Type B pancreatic cell (in vitro differentiated cells): ENCODE data around the gene HVCN1. TPM values are rescaled to one million over a fixed set of nuclear protein-coding genes. Genes with fewer than 3 reads are reported as not detected.

Experiments
- DNase-seq: peaks from one replicate; pipeline ENCODE4 v3.0.0; 2021; ENCODE audit warnings: mixed read lengths; ENCODE audit not compliant: unreplicated experiment; ENCODE audit errors: extremely low spot score
- H3K27ac Mint-ChIP-seq: 2 replicates; pipeline ENCODE4 v1.8.0; 2021; ENCODE audit warnings: mild to moderate bottlenecking, mixed read lengths
- H3K27me3 Mint-ChIP-seq: 2 replicates; pipeline ENCODE4 v1.8.0; 2021; ENCODE audit warnings: mixed read lengths
- H3K36me3 Mint-ChIP-seq: 2 replicates; pipeline ENCODE4 v1.8.0; 2021; ENCODE audit warnings: mixed read lengths
- H3K4me1 Mint-ChIP-seq: one replicate; pipeline ENCODE4 v1.8.0; 2021; ENCODE audit warnings: mixed read lengths; ENCODE audit not compliant: unreplicated experiment
- H3K4me3 Mint-ChIP-seq: 2 replicates; pipeline ENCODE4 v1.8.0; 2021; ENCODE audit warnings: mild to moderate bottlenecking, mixed read lengths
- H3K9me3 Mint-ChIP-seq: 2 replicates; pipeline ENCODE4 v1.8.0; 2021; ENCODE audit warnings: mixed read lengths
- CTCF ChIP-seq: fragments of 200-600 bp; sonication (generic); conservative IDR thresholded peaks from 2 replicates; pipeline ENCODE4 v1.5.0; 2021; ENCODE audit warnings: antibody characterized with exemption, mild to moderate bottlenecking
- total RNA-seq: library from RNA; stranded (reverse); gene quantifications from 2 replicates; pipeline ENCODE4 v1.2.1, GENCODE V29; 2021; ENCODE audit warnings: low replicate concordance

HVCN1 gene
- total RNA-seq, 1 donor from 2014 or later, result 3.1 TPM

DNA sequence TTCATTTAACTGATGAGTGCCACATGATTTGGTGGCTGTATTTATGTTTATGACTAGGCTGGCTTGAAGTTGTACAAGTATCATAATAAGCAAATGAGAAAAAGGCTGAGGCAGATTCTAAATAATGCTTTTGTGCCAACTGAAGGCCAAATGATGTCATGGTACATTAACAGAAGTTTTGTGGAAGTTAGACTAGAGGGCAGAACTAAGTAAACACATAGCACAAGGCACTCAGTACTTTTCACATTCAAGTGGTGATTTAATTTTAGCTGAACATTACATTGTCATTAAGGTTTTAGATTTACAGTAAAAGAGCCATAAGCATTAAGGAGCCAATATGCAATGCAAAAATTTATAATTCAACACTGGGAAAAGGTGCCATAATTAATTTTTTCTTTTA, 32.7 kb upstream of the HVCN1 start:
- no peak for DNase-seq
- peaks cover 46% of the 10 kb centered on the region for H3K36me3 Mint-ChIP-seq
- no peaks in the 10 kb centered on the region for H3K9me3 Mint-ChIP-seq
- H3K27me3 Mint-ChIP-seq, result no peaks in the 10 kb centered on the region
- no peak for TF ChIP-seq CTCF
- H3K27ac Mint-ChIP-seq, result no peak overlapping the region
- H3K4me3 Mint-ChIP-seq, result no peak overlapping the region
- peaks cover 5% of the 10 kb centered on the region for H3K4me1 Mint-ChIP-seq

- Mint-ChIP-seq H3K27ac (no peak overlapping the region), H3K4me1 (peaks cover 5% of the 10 kb centered on the region)
Measured at GRCh38 chr12:110720516-110720915, 31.6 kb upstream of the HVCN1 start.

DNA sequence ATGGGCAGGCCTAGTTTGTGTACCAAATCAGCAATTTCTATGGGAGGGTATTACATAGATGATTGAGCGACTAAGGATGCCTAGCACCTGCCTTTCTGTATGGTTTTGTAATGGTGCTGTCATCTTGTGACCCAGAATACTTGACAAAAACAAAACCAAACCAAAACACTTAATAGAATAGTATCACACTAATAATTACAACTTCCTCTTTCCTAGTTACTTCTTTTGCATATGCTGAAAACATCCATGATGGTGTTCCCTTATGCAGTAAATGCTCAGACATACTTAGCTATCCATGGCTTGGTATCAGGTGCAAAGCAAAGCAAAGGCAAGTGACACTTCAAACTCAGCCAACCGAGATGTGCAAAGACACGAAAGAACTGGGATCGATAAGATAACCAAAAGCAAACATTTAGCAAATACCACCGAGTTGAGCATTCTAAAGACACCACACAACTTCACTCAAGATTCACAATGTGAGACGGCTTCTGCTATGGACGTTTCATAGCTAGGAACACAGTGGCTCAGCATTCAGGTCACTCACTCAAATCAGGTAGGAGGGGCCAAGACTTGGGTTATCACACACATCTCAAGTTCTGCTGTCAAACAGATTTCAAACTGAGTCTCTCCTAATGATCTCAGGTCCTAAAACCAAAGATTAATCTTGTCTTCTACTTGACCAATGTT, 29.4 kb upstream of the HVCN1 start:
- H3K27ac Mint-ChIP-seq, result no peak overlapping the region
- DNase-seq, result no peak
- H3K36me3 Mint-ChIP-seq, result peaks cover 32% of the 10 kb centered on the region

More at GRCh38 chr12:110720516-110720915, 31.6 kb upstream of the HVCN1 start:
- DNase-seq, result no peak
- Mint-ChIP-seq H3K4me3 (no peak overlapping the region), H3K27me3 (no peaks in the 10 kb centered on the region), H3K9me3 (no peaks in the 10 kb centered on the region), H3K36me3 (peaks cover 40% of the 10 kb centered on the region)
- TF ChIP-seq CTCF, result no peak

GRCh38 chr12:110717037-110717436, 28.1 kb upstream of the HVCN1 start:
- no peaks in the 10 kb centered on the region for H3K9me3 Mint-ChIP-seq
- H3K27me3 Mint-ChIP-seq, result no peaks in the 10 kb centered on the region

More for the DNA sequence above, 29.4 kb upstream of the HVCN1 start:
- H3K9me3 Mint-ChIP-seq, result no peaks in the 10 kb centered on the region
- H3K27me3 Mint-ChIP-seq, result no peaks in the 10 kb centered on the region
- no peaks in the 10 kb centered on the region for H3K4me1 Mint-ChIP-seq
- no peak for TF ChIP-seq CTCF
- H3K4me3 Mint-ChIP-seq, result no peak overlapping the region

GRCh38 chr12:110708917-110709316, 20.0 kb upstream of the HVCN1 start:
- H3K27me3 Mint-ChIP-seq, result no peaks in the 10 kb centered on the region
- H3K9me3 Mint-ChIP-seq, result no peaks in the 10 kb centered on the region
- peaks cover 9% of the 10 kb centered on the region for H3K36me3 Mint-ChIP-seq
- no peak overlapping the region for H3K4me3 Mint-ChIP-seq
- no peak for DNase-seq
- no peaks in the 10 kb centered on the region for H3K4me1 Mint-ChIP-seq
- no peak overlapping the region for H3K27ac Mint-ChIP-seq
- TF ChIP-seq CTCF, result no peak

More at GRCh38 chr12:110717037-110717436, 28.1 kb upstream of the HVCN1 start:
- Mint-ChIP-seq H3K4me1 (no peaks in the 10 kb centered on the region), H3K27ac (no peak overlapping the region), H3K36me3 (peaks cover 27% of the 10 kb centered on the region), H3K4me3 (no peak overlapping the region)
- TF ChIP-seq CTCF, result no peak
- no peak for DNase-seq
